Peyer's patch (tissue), 4 donors: Measurements from ENCODE around the gene ANKRD28.

Experiments used
- POLR2A ChIP-seq, 2 donors: fragments of 450-650 bp; IDR thresholded peaks; one replicate each; pipeline ENCODE4 v1.5.1; 2017; ENCODE audit warnings: antibody characterized with exemption in 2 of 2, mild to moderate bottlenecking in 2 of 2, moderate library complexity in 2 of 2
- TF ChIP-seq, protein P1 (sequence below), 6 experiments: fragments of 450-650 bp in 4 of 6; fragments of 200-600 bp in 2 of 6; sonication (generic) in 1 of 6; IDR thresholded peaks; one replicate each; pipeline ENCODE4 v1.5.1; 2017 to 2019; ENCODE audit warnings: antibody characterized with exemption in 6 of 6, mild to moderate bottlenecking in 3 of 6, moderate library complexity in 1 of 6

DNA sequence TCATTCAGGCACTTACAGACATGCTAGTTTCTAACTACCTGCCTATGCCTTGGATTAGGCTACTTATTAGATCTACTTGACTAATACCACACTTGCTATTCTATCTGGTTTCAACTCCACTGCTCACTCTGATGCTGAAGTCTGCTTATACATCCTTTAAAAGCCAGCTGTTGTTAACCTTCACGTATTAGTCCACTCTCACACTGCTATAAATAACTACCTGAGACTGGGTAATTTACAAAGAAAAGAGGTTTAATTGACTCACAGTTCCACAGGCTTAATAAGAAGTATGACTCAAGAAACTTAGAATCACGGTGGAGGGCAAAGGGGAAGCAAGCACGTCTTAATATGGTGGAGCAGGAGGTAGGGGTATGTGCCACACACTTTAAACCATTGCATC, 47.7 kb upstream of the ANKRD28 start:
- TF ChIP-seq POLR2A (IDR thresholded peaks at IDR 0.05), result no peak
- TF ChIP-seq, protein P1, sequence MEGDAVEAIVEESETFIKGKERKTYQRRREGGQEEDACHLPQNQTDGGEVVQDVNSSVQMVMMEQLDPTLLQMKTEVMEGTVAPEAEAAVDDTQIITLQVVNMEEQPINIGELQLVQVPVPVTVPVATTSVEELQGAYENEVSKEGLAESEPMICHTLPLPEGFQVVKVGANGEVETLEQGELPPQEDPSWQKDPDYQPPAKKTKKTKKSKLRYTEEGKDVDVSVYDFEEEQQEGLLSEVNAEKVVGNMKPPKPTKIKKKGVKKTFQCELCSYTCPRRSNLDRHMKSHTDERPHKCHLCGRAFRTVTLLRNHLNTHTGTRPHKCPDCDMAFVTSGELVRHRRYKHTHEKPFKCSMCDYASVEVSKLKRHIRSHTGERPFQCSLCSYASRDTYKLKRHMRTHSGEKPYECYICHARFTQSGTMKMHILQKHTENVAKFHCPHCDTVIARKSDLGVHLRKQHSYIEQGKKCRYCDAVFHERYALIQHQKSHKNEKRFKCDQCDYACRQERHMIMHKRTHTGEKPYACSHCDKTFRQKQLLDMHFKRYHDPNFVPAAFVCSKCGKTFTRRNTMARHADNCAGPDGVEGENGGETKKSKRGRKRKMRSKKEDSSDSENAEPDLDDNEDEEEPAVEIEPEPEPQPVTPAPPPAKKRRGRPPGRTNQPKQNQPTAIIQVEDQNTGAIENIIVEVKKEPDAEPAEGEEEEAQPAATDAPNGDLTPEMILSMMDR (IDR thresholded peaks at IDR 0.05), result no peak
